Hepatocyte (in vitro differentiated cells): ENCODE measurements around the gene ZNF525. TPM values are rescaled to one million over a fixed set of nuclear protein-coding genes. Genes with fewer than 3 reads are reported as not detected.
"Not testable (repeated sequence)": the region's sequence is repeated elsewhere in the genome, so short reads cannot be mapped to it uniquely, and the experiment has no call there.

Experiments
- DNase-seq: peaks from one replicate; pipeline ENCODE4 v3.0.0-alpha.2; 2016; ENCODE audit warnings: low spot score
- H2AFZ ChIP-seq: fragments of 200-600 bp; sonication (generic); 2 replicates; pipeline ENCODE4 v1.6.0; 2016; ENCODE audit warnings: antibody characterized with exemption, mild to moderate bottlenecking
- H3K27ac ChIP-seq: fragments of 200-600 bp; sonication (generic); 2 replicates; pipeline ENCODE4 v1.5.1; 2016; ENCODE audit warnings: mild to moderate bottlenecking
- H3K27me3 ChIP-seq: fragments of 200-600 bp; sonication (generic); 2 replicates; pipeline ENCODE4 v1.6.1; 2016
- H3K36me3 ChIP-seq: fragments of 200-600 bp; sonication (generic); replicated peaks from 2 replicates; pipeline ENCODE4 v1.5.1; 2016; ENCODE audit warnings: low read depth; ENCODE audit not compliant: insufficient read depth
- H3K4me1 ChIP-seq: fragments of 200-600 bp; sonication (generic); 2 replicates; pipeline ENCODE4 v1.5.1; 2016; ENCODE audit warnings: mild to moderate bottlenecking, moderate library complexity; ENCODE audit not compliant: insufficient read depth
- H3K4me2 ChIP-seq: fragments of 200-600 bp; sonication (generic); 2 replicates; pipeline ENCODE4 v1.6.0; 2016
- H3K4me3 ChIP-seq: fragments of 200-600 bp; sonication (generic); 2 replicates; pipeline ENCODE4 v1.5.1; 2016; ENCODE audit warnings: mild to moderate bottlenecking
- H3K79me2 ChIP-seq: fragments of 200-600 bp; sonication (generic); 2 replicates; pipeline ENCODE4 v1.6.0; 2017; ENCODE audit warnings: mild to moderate bottlenecking
- H3K9me2 ChIP-seq: fragments of 200-600 bp; sonication (generic); replicated peaks from 2 replicates; pipeline ENCODE4 v1.6.0; 2017; ENCODE audit warnings: mild to moderate bottlenecking; ENCODE audit not compliant: insufficient read depth
- H3K9me3 ChIP-seq: fragments of 200-600 bp; sonication (generic); 2 replicates; pipeline ENCODE4 v1.5.1; 2016; ENCODE audit warnings: low read depth, mild to moderate bottlenecking
- H4K20me1 ChIP-seq: fragments of 200-600 bp; sonication (generic); 2 replicates; pipeline ENCODE4 v1.6.0; 2016; ENCODE audit warnings: mild to moderate bottlenecking; ENCODE audit not compliant: insufficient read depth, poor library complexity, severe bottlenecking
- CTCF ChIP-seq: fragments of 200-600 bp; sonication (generic); IDR thresholded peaks from 2 replicates; pipeline ENCODE4 v1.5.1; 2016; ENCODE audit warnings: antibody characterized with exemption, mild to moderate bottlenecking; ENCODE audit not compliant: poor library complexity
- EZH2 ChIP-seq: fragments of 200-600 bp; sonication (generic); IDR thresholded peaks from 2 replicates; pipeline ENCODE4 v1.6.1; 2016; ENCODE audit warnings: antibody characterized with exemption, mild to moderate bottlenecking, borderline replicate concordance
- EZH2phosphoT487 ChIP-seq: fragments of 200-600 bp; sonication (generic); IDR thresholded peaks from one replicate; pipeline ENCODE4 v1.6.1; 2018; ENCODE audit warnings: antibody characterized with exemption, mild to moderate bottlenecking, low read depth, moderate library complexity; ENCODE audit not compliant: unreplicated experiment, severe bottlenecking
- WGBS: methylation state at CpG from one replicate; pipeline ENCODE4 v1.1.6; 2016; ENCODE audit warnings: low lambda C conversion rate; ENCODE audit errors: missing lambda C conversion rate; 5-methylcytosine and 5-hydroxymethylcytosine counted together
- polyA plus RNA-seq: library from polyadenylated mRNA; unstranded; fragments of >200 nt; fragmentation: Nextera tagmentation; extraction: Ambion mirVana; gene quantifications from 2 replicates; pipeline ENCODE4 v1.2.1, GENCODE V29; 2016
- total RNA-seq: library from RNA; depleted of rRNA; stranded (reverse); fragments of >200 nt; gene quantifications from 2 replicates; pipeline ENCODE4 v1.2.3, GENCODE V29; 2014

The ZNF525 gene
- total and polyA plus RNA-seq, 2 experiments from 2014 or later, result 3.8 to 12.2 TPM

- 3% methylated on average over 14 of the region's 14 CpGs for WGBS
- Histone ChIP-seq H3K4me2 (peak overlapping the region; percentile 81), H3K4me3 (peak overlapping the region; percentile 35), H3K79me2 (peaks cover 27% of the 10 kb centered on the region), H4K20me1 (no peaks in the 10 kb centered on the region), H3K36me3 (no peaks in the 10 kb centered on the region), H2AFZ (peak overlapping the region; percentile 82), H3K27me3 (no peaks in the 10 kb centered on the region), H3K27ac (peak overlapping the region; percentile 73), H3K9me2 (no peaks in the 10 kb centered on the region), H3K4me1 (no peaks in the 10 kb centered on the region), H3K9me3 (no peaks in the 10 kb centered on the region)
- peak; percentile 64 for DNase-seq
- TF ChIP-seq CTCF (no peak), EZH2phosphoT487 (no peak), EZH2 (no peak)
Observed at GRCh38 chr19:53333066-53333462, 32.4 kb upstream of the ZNF525 start.

GRCh38 chr19:53333463-53334449 is 31.7 kb upstream of the ZNF525 start, which contains the start of gene ZNF845:
TSS of gene ZNF845 (plus strand) at chr19:53333749. CDS start at chr19:53341308, 7,559 bp downstream.
- H3K9me3 ChIP-seq, result no peaks in the 10 kb centered on the region
- WGBS, result 1% methylated on average over 61 of the region's 61 CpGs
- peak within 1 kb of the TSS; percentile 82 for H2AFZ ChIP-seq
- peak within 1 kb of the TSS; percentile 84 for H3K27ac ChIP-seq
- peak within 1 kb of the TSS; percentile 89 for H3K4me2 ChIP-seq
- peaks cover 27% of the 10 kb centered on the region for H3K79me2 ChIP-seq
- DNase-seq, result peak; percentile 95
- no peaks in the 10 kb centered on the region for H3K27me3 ChIP-seq
- H3K4me1 ChIP-seq, result no peaks in the 10 kb centered on the region
- TF ChIP-seq EZH2phosphoT487 (no peak), CTCF (no peak), EZH2 (no peak)
- H3K4me3 ChIP-seq, result peak within 1 kb of the TSS; percentile 89
- H3K36me3 ChIP-seq, result no peaks in the 10 kb centered on the region
- H4K20me1 ChIP-seq, result no peaks in the 10 kb centered on the region
- H3K9me2 ChIP-seq, result no peaks in the 10 kb centered on the region

- H3K79me2 ChIP-seq, H3K27me3 ChIP-seq, H2AFZ ChIP-seq, H3K4me1 ChIP-seq, H3K9me3 ChIP-seq, H4K20me1 ChIP-seq, H3K9me2 ChIP-seq, H3K36me3 ChIP-seq, H3K4me3 ChIP-seq, H3K27ac ChIP-seq, DNase-seq, H3K4me2 ChIP-seq: not testable (repeated sequence)
- 97% methylated on average over 4 of the region's 4 CpGs for WGBS
Observed at GRCh38 chr19:53344403-53344802, 21.1 kb upstream of the ZNF525 start.

- Histone ChIP-seq H4K20me1 (no peaks in the 10 kb centered on the region), H3K4me2 (no peak overlapping the region), H3K79me2 (no peaks in the 10 kb centered on the region), H3K9me2 (no peaks in the 10 kb centered on the region), H3K9me3 (peaks cover 55% of the 10 kb centered on the region), H2AFZ (no peak overlapping the region), H3K4me3 (no peak overlapping the region), H3K27ac (no peak overlapping the region), H3K36me3 (peaks cover 18% of the 10 kb centered on the region), H3K4me1 (no peaks in the 10 kb centered on the region), H3K27me3 (no peaks in the 10 kb centered on the region)
- 100% methylated on average over 1 of the region's 1 CpG for WGBS
- no peak for DNase-seq
- TF ChIP-seq EZH2, result no peak
- TF ChIP-seq CTCF, result no peak
- no peak for TF ChIP-seq EZH2phosphoT487
Observed at GRCh38 chr19:53355739-53356138, 9.8 kb upstream of the ZNF525 start.
